ENCODE data around the gene COG8. TPM values are rescaled to one million over a fixed set of nuclear protein-coding genes. Genes with fewer than 3 reads are reported as not detected.
"Not testable (repeated sequence)": the region's sequence is repeated elsewhere in the genome, so short reads cannot be mapped to it uniquely, and the experiment has no call there.

The COG8 gene
- total RNA-seq, 1 experiment from 2014 or later, result 29.0 TPM

DNA sequence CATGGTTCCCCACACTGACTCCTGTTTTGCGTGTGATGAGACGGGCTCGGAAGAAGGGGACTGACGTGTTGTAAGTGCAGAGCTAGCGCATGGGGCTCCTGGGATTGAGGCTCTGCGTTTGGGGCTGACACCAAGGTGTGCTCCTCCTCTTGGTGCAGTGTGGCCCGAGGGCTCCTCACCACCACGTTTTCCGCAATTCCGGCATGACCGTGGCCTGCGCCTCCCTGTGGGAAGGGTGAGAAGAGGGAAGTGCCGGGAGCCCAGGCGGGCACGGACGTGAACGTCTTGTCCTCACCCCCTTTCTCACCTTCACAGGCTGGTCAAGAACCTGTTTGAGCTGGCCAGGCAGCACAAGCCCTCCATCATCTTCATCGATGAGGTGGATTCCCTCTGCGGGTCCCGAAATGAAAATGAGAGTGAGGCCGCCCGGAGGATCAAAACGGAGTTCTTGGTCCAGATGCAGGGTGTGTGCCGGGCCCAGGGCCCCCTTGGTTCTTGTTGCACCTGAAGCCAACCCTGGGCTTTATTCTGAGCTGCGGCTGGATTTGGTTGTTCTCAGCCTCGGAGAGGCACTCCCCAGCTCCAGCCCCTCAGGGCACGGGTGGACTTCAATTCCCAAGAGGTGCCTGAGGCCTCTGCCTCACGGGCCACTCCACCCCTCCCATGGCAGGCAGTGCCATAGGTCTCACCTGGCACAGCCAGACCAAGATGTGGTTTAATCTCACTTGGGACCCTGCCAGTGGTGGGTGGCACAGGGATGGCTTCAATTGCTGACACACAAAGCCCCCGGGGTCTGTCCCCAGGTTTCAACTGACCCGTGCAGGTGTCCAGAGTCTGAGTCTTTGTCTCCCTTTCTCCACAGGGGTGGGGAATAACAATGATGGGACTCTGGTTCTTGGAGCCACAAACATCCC lies 19.3 kb downstream of the COG8 start:
- DNase-seq (ENCODE audit: low read depth), result no peak

GRCh38 chr16:69319381-69319780 lies 20.0 kb downstream of the COG8 start:
- DNase-seq (ENCODE audit: low read depth), result no peak

DNA sequence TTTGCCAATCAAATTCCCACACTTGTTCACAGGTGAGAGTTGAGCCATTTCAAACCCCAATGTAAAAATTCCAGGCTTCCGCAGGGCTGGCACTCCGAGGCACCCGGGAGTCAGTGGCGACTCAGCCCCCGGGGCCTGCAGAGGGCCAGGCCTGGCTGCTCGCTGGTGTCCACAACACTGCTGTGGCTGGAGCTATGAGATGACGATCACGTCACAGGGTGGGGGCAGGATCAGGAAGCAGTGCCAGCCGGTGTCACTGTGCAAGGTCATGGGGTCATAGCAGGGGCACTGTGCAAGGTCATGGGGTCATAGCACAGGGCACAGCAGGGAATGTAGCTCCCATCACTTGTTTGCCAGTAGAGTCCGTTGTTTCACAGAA lies 20.5 kb downstream of the COG8 start:
- DNase-seq (ENCODE audit: low read depth), result no peak

- no peak for DNase-seq (ENCODE audit: low read depth)
These were observed 21.0 kb downstream of the COG8 start for GRCh38 chr16:69318177-69318910.

- DNase-seq (ENCODE audit: low read depth), result no peak
These were observed 22.7 kb downstream of the COG8 start for GRCh38 chr16:69316595-69317034.

DNA sequence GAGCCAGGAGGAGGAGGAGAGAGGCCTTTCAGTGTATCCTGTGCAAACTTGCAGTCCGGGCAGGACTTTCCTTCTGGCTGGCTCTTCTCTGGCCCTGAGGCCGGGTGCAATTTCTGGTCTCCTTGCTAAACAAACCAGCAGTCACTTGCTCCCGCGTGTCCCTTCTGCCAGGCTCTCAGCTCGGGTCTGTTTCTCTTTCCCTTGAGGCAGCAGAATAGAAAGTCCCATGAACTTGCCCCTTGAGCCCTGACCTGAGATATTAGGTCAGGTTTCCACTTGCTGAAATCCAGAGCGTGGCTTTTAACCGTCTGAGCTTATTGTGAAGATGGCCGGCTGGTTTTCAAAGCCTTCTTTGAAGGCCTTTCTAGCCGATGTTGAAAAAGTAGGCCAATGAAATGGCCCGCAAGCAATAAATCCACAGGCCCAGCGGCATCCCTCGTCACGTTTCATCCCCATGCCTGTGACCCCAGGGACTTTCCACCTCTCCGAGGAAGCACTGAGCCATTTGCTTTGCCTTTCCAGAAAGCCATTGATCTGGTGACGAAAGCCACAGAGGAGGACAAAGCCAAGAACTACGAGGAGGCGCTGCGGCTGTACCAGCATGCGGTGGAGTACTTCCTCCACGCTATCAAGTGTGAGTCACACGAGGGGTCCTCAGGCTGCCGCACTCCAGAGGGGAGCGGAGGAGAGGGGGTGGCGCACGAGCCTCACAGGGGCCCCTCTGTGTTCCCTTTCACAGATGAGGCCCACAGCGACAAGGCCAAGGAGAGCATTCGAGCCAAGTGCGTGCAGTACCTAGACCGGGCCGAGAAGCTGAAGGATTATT lies 23.7 kb downstream of the COG8 start:
- DNase-seq (ENCODE audit: low read depth), result peak; percentile 34

- DNase-seq (ENCODE audit: low read depth), result no peak
These were observed 24.8 kb downstream of the COG8 start for GRCh38 chr16:69314534-69314933.

GRCh38 chr16:69313469-69313868 lies 25.9 kb downstream of the COG8 start:
- DNase-seq (ENCODE audit: low read depth), result no peak

DNA sequence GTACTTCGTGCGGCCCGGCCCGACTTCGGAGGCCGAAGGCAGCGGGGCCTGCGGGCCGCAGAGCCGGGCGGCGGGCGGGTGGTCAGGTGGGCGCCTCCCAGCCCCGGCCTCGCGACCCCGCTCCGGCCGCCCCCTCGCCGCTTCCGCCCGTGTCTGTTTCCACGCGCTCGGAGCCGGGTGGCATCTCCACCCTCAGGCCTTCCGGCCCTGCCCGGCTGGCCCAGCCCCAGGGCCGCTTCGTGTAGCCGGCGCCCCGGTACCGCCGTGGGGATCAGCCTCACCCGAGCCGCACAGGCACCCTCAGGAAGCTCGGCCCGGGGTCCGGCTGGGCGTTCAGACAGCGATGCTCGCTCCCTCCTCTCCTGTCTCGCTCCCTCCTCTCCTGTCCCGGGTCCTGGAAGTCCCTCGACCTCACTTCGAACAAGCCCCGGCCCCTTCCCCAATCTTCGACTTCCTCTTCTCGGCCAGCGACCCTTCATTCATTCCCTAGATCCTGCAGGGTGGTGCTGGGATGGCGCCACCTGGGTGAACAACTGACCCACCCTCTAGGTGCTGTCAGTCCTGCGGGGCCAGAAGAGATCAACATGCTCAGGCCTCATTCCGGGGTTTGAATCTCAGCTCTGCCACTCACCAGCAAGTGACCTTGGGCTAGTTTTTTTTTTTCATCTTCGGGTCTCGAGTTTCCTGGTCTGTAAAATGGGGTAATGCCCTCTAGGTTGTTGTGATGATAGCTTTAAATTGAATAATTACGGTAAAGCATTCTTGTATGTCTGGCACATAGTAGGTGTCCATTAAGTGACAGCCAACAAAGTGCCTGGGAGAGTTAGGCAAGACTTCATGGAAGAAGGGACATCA lies 27.6 kb downstream of the COG8 start:
- DNase-seq (ENCODE audit: low read depth), result peak; percentile 36

GRCh38 chr16:69310653-69311532 lies 28.5 kb downstream of the COG8 start, which contains the start of gene VPS4A:
TSS of gene VPS4A (plus strand) at chr16:69311350. CDS start at chr16:69311512, 162 bp downstream.
- DNase-seq (ENCODE audit: low read depth), result peak; percentile 91

GRCh38 chr16:69309316-69309715 lies 30.0 kb downstream of the COG8 start:
- DNase-seq (ENCODE audit: low read depth), result peak; percentile 19

GRCh38 chr16:69307856-69308255 lies 31.5 kb downstream of the COG8 start:
- DNase-seq (ENCODE audit: low read depth), result no peak

DNA sequence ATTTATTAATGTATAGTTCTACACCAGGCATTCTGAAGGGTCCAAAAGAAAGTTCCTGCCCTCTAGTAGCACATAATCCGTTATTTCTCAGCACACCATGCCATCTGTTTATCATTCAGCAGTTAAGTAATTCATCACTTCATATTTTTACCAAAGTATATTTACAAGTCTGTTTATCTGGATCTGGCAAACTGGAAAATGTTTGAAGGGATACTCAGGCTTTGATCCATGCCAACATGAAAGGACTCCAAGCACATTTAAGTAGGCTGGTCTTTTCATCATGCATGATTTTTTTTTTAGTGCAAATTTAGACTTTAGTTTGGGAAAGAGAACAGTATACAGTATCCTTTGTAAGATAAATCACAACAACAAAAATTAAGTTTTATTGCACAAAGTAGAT lies 32.3 kb downstream of the COG8 start:
- no peak for DNase-seq (ENCODE audit: low read depth)

GRCh38 chr16:69306031-69306430 lies 33.3 kb downstream of the COG8 start:
- no peak for DNase-seq (ENCODE audit: low read depth)

- no peak for DNase-seq (ENCODE audit: low read depth)
These were observed 37.1 kb downstream of the COG8 start for GRCh38 chr16:69302301-69302700.

GRCh38 chr16:69301861-69302260 lies 37.5 kb downstream of the COG8 start:
- no peak for DNase-seq (ENCODE audit: low read depth)

DNA sequence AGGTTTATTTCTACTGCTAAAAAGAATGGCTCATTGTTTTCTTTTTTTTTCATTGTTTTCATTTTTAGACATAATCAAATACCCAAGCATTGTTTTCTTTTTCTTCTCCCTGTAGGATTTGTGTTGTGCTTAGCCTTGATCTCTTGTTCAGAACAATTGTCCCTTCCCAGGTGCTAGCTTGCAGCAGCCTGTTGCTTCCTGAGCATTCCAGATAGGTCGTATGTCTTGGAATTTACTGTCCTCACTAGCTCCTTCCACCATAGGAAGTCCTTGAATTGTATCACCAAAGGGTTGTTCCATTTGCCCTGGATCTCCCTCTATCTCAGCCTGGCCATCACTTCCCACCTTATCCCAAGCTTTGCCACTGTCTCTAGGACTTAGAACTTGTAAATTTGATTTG lies 38.2 kb downstream of the COG8 start:
- DNase-seq (ENCODE audit: low read depth), result no peak

DNA sequence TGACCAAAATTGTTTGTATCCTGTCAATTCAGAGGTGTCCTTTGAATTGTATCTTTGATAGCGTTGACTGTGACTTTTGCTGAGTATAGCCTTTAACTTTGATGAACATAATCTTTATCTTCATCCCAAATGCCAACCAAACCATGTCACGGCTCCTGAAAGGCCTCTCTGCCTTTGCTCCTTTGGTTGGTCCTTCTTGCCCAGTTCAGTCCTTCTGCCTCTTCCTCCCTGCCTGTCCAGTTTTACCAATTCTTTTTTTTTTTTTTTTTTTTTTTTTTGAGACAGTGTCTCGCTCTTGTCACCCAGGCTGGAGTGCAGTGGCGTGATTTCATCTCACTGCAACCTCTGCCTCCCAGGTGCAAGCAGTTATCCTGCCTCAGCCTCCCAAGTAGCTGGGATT lies 41.1 kb downstream of the COG8 start:
- DNase-seq (ENCODE audit: low read depth), result no peak

DNA sequence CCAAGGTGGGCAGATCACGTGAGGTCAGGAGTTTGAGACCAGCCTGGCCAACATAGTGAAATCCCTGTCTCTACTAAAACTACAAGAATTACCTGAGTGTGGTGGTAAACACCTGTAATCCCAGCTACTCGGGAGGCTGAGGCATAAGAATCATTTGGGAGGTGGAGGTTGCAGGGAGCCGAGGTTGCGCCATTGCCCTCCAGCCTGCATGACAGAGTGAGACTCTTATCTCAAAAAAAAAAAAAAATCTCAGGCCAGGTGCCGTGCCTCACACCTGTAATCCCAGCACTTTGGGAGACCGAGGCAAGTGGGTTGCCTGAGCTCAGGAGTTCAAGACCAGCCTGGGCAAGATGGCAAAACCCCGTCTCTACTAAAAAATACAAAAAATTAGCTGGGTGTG lies 42.6 kb downstream of the COG8 start:
- not testable (repeated sequence) for DNase-seq (ENCODE audit: low read depth)

DNA sequence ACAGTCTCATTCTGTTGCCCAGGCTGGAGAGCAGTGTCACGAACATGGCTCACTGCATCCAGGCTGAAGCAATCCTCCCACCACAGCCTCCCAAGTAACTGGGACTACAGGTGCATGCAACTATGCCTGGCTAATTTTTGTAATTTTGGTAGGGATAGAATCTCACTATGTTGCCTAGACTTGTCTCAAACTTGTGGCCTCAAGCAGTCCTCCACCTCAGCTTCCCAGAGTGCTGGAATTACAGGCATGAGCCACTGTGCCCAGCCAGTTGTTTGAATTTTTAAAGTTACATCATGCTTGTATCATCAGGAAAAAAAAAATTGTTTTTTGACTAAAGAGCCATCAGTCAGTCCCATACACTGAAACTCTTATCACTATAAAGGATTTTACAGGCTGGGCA lies 45.3 kb downstream of the COG8 start:
- DNase-seq (ENCODE audit: low read depth), result no peak

Data from RPMI7951 (cell line).